Tibial nerve (tissue), 4 donors: ENCODE results near the gene NCOA3.

Source experiments
- EP300 ChIP-seq, 2 donors: sonication (generic); formaldehyde crosslinking; IDR thresholded peaks; one replicate each; pipeline ENCODE4 v1.6.1; 2017; ENCODE audit warnings: antibody characterized with exemption in 2 of 2, mild to moderate bottlenecking in 1 of 2
- POLR2A ChIP-seq, 2 donors: fragments of 450-650 bp; IDR thresholded peaks; one replicate each; pipeline ENCODE4 v1.6.1; 2017; ENCODE audit warnings: antibody characterized with exemption in 2 of 2, mild to moderate bottlenecking in 2 of 2, moderate library complexity in 2 of 2
- TF ChIP-seq, protein P1 (sequence below), 5 experiments: fragments of 200-600 bp in 3 of 5; fragments of 450-650 bp in 2 of 5; sonication (generic) in 3 of 5; IDR thresholded peaks; one replicate each; pipeline ENCODE4 v1.5.1; 2016 to 2019; ENCODE audit warnings: antibody characterized with exemption in 5 of 5, mild to moderate bottlenecking in 3 of 5, moderate library complexity in 2 of 5

DNA sequence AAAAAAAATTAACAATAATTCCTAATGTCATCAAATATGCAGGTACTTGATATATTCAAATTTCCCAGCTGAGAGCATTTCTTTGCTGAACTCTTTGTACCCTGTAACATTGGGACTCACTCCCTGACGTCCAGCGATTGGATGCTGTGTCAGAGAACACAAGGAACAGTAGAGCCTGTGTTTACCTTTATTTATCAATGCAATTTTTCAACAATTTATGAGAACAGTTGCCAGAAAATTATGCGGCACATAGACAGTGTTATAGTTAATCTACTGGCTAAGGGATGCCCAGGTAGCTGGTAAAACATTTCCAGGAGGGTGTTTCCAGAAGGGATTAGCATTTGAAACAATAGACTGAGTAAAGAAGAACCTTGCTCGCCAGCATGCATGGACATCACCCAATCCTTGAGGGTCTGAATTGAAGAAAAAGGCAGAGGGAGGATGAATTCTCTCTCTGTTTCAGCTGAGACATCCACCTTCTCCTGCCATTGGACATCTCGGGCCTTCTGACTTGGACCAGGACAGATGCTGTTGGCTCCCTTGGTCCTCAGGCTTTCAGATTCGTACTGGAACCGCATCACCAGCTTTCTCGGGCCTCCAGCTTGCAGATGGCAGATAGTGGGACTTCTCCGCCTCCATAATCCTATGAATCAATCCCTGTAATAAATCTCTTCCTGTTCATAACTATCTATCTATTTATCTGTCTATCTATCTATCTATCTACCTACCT is 42.2 kb upstream of the NCOA3 start:
- TF ChIP-seq, protein P1, sequence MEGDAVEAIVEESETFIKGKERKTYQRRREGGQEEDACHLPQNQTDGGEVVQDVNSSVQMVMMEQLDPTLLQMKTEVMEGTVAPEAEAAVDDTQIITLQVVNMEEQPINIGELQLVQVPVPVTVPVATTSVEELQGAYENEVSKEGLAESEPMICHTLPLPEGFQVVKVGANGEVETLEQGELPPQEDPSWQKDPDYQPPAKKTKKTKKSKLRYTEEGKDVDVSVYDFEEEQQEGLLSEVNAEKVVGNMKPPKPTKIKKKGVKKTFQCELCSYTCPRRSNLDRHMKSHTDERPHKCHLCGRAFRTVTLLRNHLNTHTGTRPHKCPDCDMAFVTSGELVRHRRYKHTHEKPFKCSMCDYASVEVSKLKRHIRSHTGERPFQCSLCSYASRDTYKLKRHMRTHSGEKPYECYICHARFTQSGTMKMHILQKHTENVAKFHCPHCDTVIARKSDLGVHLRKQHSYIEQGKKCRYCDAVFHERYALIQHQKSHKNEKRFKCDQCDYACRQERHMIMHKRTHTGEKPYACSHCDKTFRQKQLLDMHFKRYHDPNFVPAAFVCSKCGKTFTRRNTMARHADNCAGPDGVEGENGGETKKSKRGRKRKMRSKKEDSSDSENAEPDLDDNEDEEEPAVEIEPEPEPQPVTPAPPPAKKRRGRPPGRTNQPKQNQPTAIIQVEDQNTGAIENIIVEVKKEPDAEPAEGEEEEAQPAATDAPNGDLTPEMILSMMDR (IDR thresholded peaks at IDR 0.05) = no peak
- TF ChIP-seq POLR2A (IDR thresholded peaks at IDR 0.05) = no peak
- no peak for TF ChIP-seq EP300 (IDR thresholded peaks at IDR 0.05)
